H1 (cell line): ENCODE measurements around the gene ZNF337. TPM values are rescaled to one million over a fixed set of nuclear protein-coding genes. Genes with fewer than 3 reads are reported as not detected.

Source experiments
- CTCF ChIA-PET: fragments of 300-600 bp; sonication (Branson Sonifier 250); formaldehyde crosslinking; loops from one replicate; lab custom pipeline; 2021; ENCODE audit not compliant: partially characterized antibody; lab: Charles Lee
- POLR2A ChIA-PET: fragments of 300-600 bp; sonication (Branson Sonifier 250); formaldehyde crosslinking; loops from one replicate; lab custom pipeline; 2021; ENCODE audit warnings: inconsistent platforms; ENCODE audit not compliant: partially characterized antibody; lab: Charles Lee
- DNase-seq, 2 experiments: peaks; one replicate each; pipeline versions ENCODE4 v3.0.0 to v3.0.0-alpha.2; 2010 to 2022; ENCODE audit warnings: low spot score in 2 of 2, low read depth in 1 of 2, mixed read lengths in 1 of 2
- FAIRE-seq: peaks from 2 replicates; lab custom pipeline; 2011; peaks lifted over from hg19 to GRCh38; lab: Jason Lieb, UNC
- H2AFZ ChIP-seq: 2 replicates; pipeline ENCODE4 v1.8.1; 2012; ENCODE audit warnings: low read length, inconsistent platforms
- H2AK5ac ChIP-seq: 2 replicates; pipeline ENCODE4 v1.6.1; 2013; ENCODE audit warnings: low read depth, low read length
- H2BK120ac ChIP-seq: replicated peaks from 2 replicates; pipeline ENCODE3; 2013; ENCODE audit warnings: low read depth, low read length, inconsistent platforms
- H2BK12ac ChIP-seq: 2 replicates; pipeline ENCODE4 v1.6.1; 2013; ENCODE audit warnings: low read depth, low read length
- H2BK15ac ChIP-seq: 2 replicates; pipeline ENCODE4 v1.6.1; 2013; ENCODE audit warnings: low read length
- H2BK20ac ChIP-seq: 2 replicates; pipeline ENCODE4 v1.6.1; 2013; ENCODE audit warnings: low read length
- H2BK5ac ChIP-seq: 2 replicates; pipeline ENCODE4 v1.6.1; 2013; ENCODE audit warnings: low read depth, low read length
- H3K14ac ChIP-seq: 2 replicates; pipeline ENCODE4 v1.6.1; 2013; ENCODE audit warnings: inconsistent platforms; ENCODE audit not compliant: insufficient read length
- H3K18ac ChIP-seq: 2 replicates; pipeline ENCODE4 v1.6.1; 2013; ENCODE audit warnings: low read length; ENCODE audit errors: extremely low read depth
- H3K23ac ChIP-seq: 2 replicates; pipeline ENCODE4 v1.6.1; 2013; ENCODE audit warnings: inconsistent platforms; ENCODE audit not compliant: insufficient read length
- H3K23me2 ChIP-seq: 2 replicates; pipeline ENCODE4 v1.6.1; 2013; ENCODE audit warnings: low read depth, low read length
- H3K27ac ChIP-seq: 2 replicates; pipeline ENCODE4 v1.6.1; 2011; ENCODE audit warnings: low read depth, low read length, inconsistent platforms
- H3K27me3 ChIP-seq, 4 experiments: replicated peaks in 1 of 4; 1 replicate in 1 of 4; 2 replicates in 3 of 4; pipeline versions ENCODE4 v1.6.1 to v1.8.1; 2011 to 2013; ENCODE audit warnings: low read length in 3 of 4, mild to moderate bottlenecking in 3 of 4, inconsistent platforms in 2 of 4, mixed read lengths in 2 of 4, moderate library complexity in 1 of 4; ENCODE audit not compliant: control insufficient read depth in 3 of 4, insufficient read depth in 3 of 4; ENCODE audit errors: extremely low read depth in 1 of 4
- H3K36me3 ChIP-seq, 4 experiments: 2 replicates each; pipeline versions ENCODE4 v1.6.1 to v1.8.1; 2011 to 2013; ENCODE audit warnings: mild to moderate bottlenecking in 4 of 4, low read length in 3 of 4, moderate library complexity in 2 of 4, control low read depth in 1 of 4, inconsistent platforms in 1 of 4; ENCODE audit not compliant: insufficient read depth in 4 of 4, control insufficient read depth in 2 of 4
- H3K4ac ChIP-seq: replicated peaks from 2 replicates; pipeline ENCODE3; 2013; ENCODE audit warnings: low read length, low read depth, mixed read lengths, inconsistent platforms; ENCODE audit not compliant: insufficient read length
- H3K4me1 ChIP-seq, 4 experiments: replicated peaks in 1 of 4; 1 replicate in 1 of 4; 2 replicates in 3 of 4; pipeline versions ENCODE4 v1.6.1 to v1.8.1; 2011 to 2013; ENCODE audit warnings: low read length in 3 of 4, inconsistent platforms in 2 of 4, mixed read lengths in 1 of 4; ENCODE audit not compliant: insufficient read depth in 4 of 4, control insufficient read depth in 3 of 4
- H3K4me2 ChIP-seq, 2 experiments: 2 replicates each; pipeline versions ENCODE4 v1.6.1 to v1.8.1; 2011 to 2013; ENCODE audit warnings: low read depth in 2 of 2, low read length in 2 of 2, control low read depth in 1 of 2, inconsistent platforms in 1 of 2, mild to moderate bottlenecking in 1 of 2; ENCODE audit not compliant: insufficient read depth in 1 of 2
- H3K4me3 ChIP-seq, 4 experiments: fragments of 200-600, 300-600 bp in 1 of 4; sonication (generic), shearing (Covaris generic), sonication (Bioruptor Twin) in 1 of 4; 2 replicates each; pipeline versions ENCODE4 v1.5.1 to v1.8.1; 2011 to 2016; ENCODE audit warnings: low read length in 4 of 4, low read depth in 3 of 4, control low read depth in 2 of 4, inconsistent platforms in 2 of 4, mild to moderate bottlenecking in 2 of 4, mixed read lengths in 1 of 4, moderate library complexity in 1 of 4; ENCODE audit not compliant: insufficient read depth in 2 of 4; ENCODE audit errors: extremely low read depth in 1 of 4
- H3K56ac ChIP-seq: replicated peaks from 2 replicates; pipeline ENCODE3; 2013; ENCODE audit warnings: low read depth, mild to moderate bottlenecking, mixed read lengths, low read length, inconsistent platforms; ENCODE audit not compliant: insufficient read length
- H3K79me1 ChIP-seq: 2 replicates; pipeline ENCODE4 v1.6.1; 2013; ENCODE audit warnings: low read depth, low read length, control low read depth
- H3K79me2 ChIP-seq, 2 experiments: 2 replicates each; pipeline versions ENCODE4 v1.6.1 to v1.8.1; 2012 to 2013; ENCODE audit warnings: low read length in 2 of 2, mild to moderate bottlenecking in 2 of 2, inconsistent platforms in 1 of 2; ENCODE audit not compliant: insufficient read depth in 2 of 2, control insufficient read depth in 1 of 2
- H3K9ac ChIP-seq, 4 experiments: replicated peaks in 1 of 4; 1 replicate in 1 of 4; 2 replicates in 3 of 4; pipeline versions ENCODE4 v1.6.1 to v1.8.1; 2011 to 2013; ENCODE audit warnings: low read depth in 3 of 4, low read length in 3 of 4, control low read depth in 2 of 4, mild to moderate bottlenecking in 2 of 4, moderate library complexity in 2 of 4, inconsistent platforms in 1 of 4; ENCODE audit errors: extremely low read depth in 1 of 4
- H3K9me3 ChIP-seq, 2 experiments: 2 replicates each; pipeline versions ENCODE4 v1.6.1 to v1.8.1; 2012 to 2013; ENCODE audit warnings: mild to moderate bottlenecking in 2 of 2, moderate library complexity in 2 of 2, control low read depth in 1 of 2, inconsistent platforms in 1 of 2, low read depth in 1 of 2, low read length in 1 of 2, mixed read lengths in 1 of 2; ENCODE audit not compliant: insufficient read depth in 2 of 2
- H4K20me1 ChIP-seq, 2 experiments: replicated peaks in 1 of 2; 2 replicates each; pipeline versions ENCODE3 to v1.8.1; 2011 to 2013; ENCODE audit warnings: inconsistent platforms in 2 of 2, low read length in 2 of 2, mild to moderate bottlenecking in 1 of 2; ENCODE audit not compliant: insufficient read depth in 2 of 2, control insufficient read depth in 1 of 2
- H4K5ac ChIP-seq: 2 replicates; pipeline ENCODE4 v1.6.1; 2013; ENCODE audit warnings: low read length, low read depth, mixed read lengths, inconsistent platforms; ENCODE audit not compliant: insufficient read length
- H4K8ac ChIP-seq: 2 replicates; pipeline ENCODE4 v1.8.0; 2013; ENCODE audit warnings: mild to moderate bottlenecking, moderate library complexity, low read length, inconsistent platforms; ENCODE audit not compliant: insufficient read depth; ENCODE audit errors: extremely low read depth
- H4K91ac ChIP-seq: replicated peaks from 2 replicates; pipeline ENCODE3; 2013; ENCODE audit warnings: low read length, mixed read lengths, inconsistent platforms; ENCODE audit not compliant: insufficient read length
- BCL11A ChIP-seq, 2 experiments: IDR thresholded peaks; one replicate each; pipeline ENCODE4 v1.6.1; 2011; ENCODE audit warnings: low read depth in 2 of 2, low read length in 2 of 2, mild to moderate bottlenecking in 2 of 2
- CEBPB ChIP-seq: IDR thresholded peaks from 2 replicates; pipeline ENCODE4 v1.6.1; 2012; ENCODE audit warnings: low read depth, low read length
- CHD2 ChIP-seq: IDR thresholded peaks from 2 replicates; pipeline ENCODE4 v1.6.1; 2012; ENCODE audit warnings: low read length, improper control_type of control experiment
- EP300 ChIP-seq, 2 experiments: IDR thresholded peaks; 1 replicate in 1 of 2; 2 replicates in 1 of 2; pipeline ENCODE4 v1.6.1; 2011 to 2012; ENCODE audit warnings: low read depth in 2 of 2, low read length in 2 of 2, mild to moderate bottlenecking in 2 of 2, borderline replicate concordance in 1 of 2, inconsistent platforms in 1 of 2, moderate library complexity in 1 of 2
- EZH2 ChIP-seq: fragments of 200-600 bp; sonication (generic); IDR thresholded peaks from 2 replicates; pipeline ENCODE4 v1.7.1; 2012; ENCODE audit warnings: low read depth, mild to moderate bottlenecking, moderate library complexity, low read length, inconsistent platforms; ENCODE audit not compliant: severe bottlenecking
- NRF1 ChIP-seq: IDR thresholded peaks from 2 replicates; pipeline ENCODE4 v1.6.1; 2011; ENCODE audit warnings: mild to moderate bottlenecking, low read depth, low read length, improper control_type of control experiment
- RBBP5 ChIP-seq: IDR thresholded peaks from 2 replicates; pipeline ENCODE4 v1.7.1; 2012; ENCODE audit warnings: low read depth, mild to moderate bottlenecking, inconsistent platforms, low read length, moderate library complexity, borderline replicate concordance
- RFX5 ChIP-seq: IDR thresholded peaks from 2 replicates; pipeline ENCODE4 v1.6.1; 2011; ENCODE audit warnings: low read depth, low read length, improper control_type of control experiment, borderline replicate concordance
- RXRA ChIP-seq: IDR thresholded peaks from 2 replicates; pipeline ENCODE4 v1.6.1; 2011; ENCODE audit warnings: low read depth, mild to moderate bottlenecking, low read length, moderate library complexity; ENCODE audit not compliant: insufficient read depth
- SIX5 ChIP-seq: IDR thresholded peaks from 2 replicates; pipeline ENCODE4 v1.6.1; 2011; ENCODE audit warnings: mild to moderate bottlenecking, low read depth, low read length
- ZNF274 ChIP-seq: IDR thresholded peaks from 2 replicates; pipeline ENCODE4 v1.7.0; 2012; ENCODE audit warnings: low read length, borderline replicate concordance; ENCODE audit errors: extremely low read depth
- WGBS, 2 experiments: shearing (Covaris generic) in 1 of 2; methylation state at CpG; one replicate each; pipeline versions ENCODE4 v1.1.6 to v1.1.7; 2013 to 2015; ENCODE audit warnings: low lambda C conversion rate in 2 of 2, mixed read lengths in 2 of 2, inconsistent platforms in 1 of 2, low coverage in 1 of 2, missing lambda C conversion rate in 1 of 2; ENCODE audit not compliant: insufficient replicate concordance in 2 of 2, insufficient coverage in 1 of 2, insufficient read length in 1 of 2; ENCODE audit errors: extremely low coverage in 1 of 2, missing lambda C conversion rate in 1 of 2; 5-methylcytosine and 5-hydroxymethylcytosine counted together
- polyA plus RNA-seq, 7 experiments: library from polyadenylated mRNA; depleted of rRNA in 3 of 7; stranded (reverse) in 5 of 7; unstranded in 2 of 7; fragments of >200 nt in 5 of 7; fragments of 200-250 nt in 2 of 7; gene quantifications; 1 replicate in 5 of 7; 2 replicates in 1 of 7; 4 replicates in 1 of 7; pipeline versions ENCODE4 v1.2.1 to v1.2.3, GENCODE V29; 2011 to 2013; ENCODE audit warnings: missing spikeins in 2 of 7, mixed read lengths in 2 of 7
- total RNA-seq: library from RNA; stranded (reverse); fragmentation: NEBNext Ultra II Directional; extraction: Animal tissue kit (Norgen Biotek cat#: 25700); gene quantifications from 2 replicates; pipeline ENCODE4 v1.2.1, GENCODE V29; 2021
- TF ChIP-seq, protein P1 (sequence below): IDR thresholded peaks from 2 replicates; pipeline ENCODE4 v1.6.1; 2011; ENCODE audit warnings: low read length, improper control_type of control experiment

Gene ZNF337
- total and polyA plus RNA-seq, 2 of the 8 experiments (the other 6 are each of a cell fraction or from before 2014, with no cell fraction given), result 2.8 to 6.6 TPM

DNA sequence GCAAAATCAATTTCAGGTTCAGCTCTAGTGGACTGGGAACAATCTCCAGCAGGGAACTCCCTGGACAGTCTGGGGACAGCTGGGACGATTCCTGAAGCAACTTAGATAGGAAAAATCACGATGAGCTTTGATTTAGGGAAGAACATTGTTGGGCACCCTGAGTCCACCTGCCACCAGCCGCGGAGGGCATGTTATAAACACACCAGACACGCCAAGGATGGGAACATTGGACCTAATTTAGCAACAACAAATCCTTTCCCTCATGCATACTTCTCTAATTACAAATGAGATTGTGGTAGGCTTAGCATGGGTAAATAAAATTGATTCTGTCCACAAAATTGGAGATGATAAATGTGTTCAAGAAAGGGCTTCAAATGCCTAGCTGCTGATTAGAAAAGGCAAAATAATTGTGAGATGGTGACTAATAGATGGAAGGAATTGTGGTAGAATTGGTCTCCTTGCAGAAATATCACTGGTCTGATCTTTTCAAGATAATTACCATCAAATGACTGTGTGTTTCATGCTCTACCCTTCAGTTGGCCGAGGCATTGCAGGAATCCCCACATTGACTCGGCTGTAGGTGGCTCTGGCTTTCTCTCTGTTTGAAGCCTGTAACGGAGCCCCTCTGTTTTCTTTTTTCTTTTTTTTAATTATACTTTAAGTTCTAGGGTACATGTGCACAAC lies 66.7 kb downstream of the ZNF337 start:
- Histone ChIP-seq H4K5ac (no peak overlapping the region), H2BK20ac (no peak overlapping the region), H3K36me3 (peaks cover 0 to under 1% (median 0%) of the 10 kb centered on the region in 4 experiments; a peak in 1 of 8 replicates), H2BK15ac (no peak overlapping the region), H4K91ac (no peak overlapping the region), H3K56ac (no peak overlapping the region), H3K27me3 (no peaks in the 10 kb centered on the region), H3K79me2 (peaks cover 0 to 2% of the 10 kb centered on the region in 2 experiments; a peak in 1 of 4 replicates), H3K9ac (no peak overlapping the region), H3K4me2 (no peak overlapping the region), H2BK12ac (no peak overlapping the region), H4K20me1 (no peaks in the 10 kb centered on the region), H3K4me3 (no peak overlapping the region), H3K14ac (no peak overlapping the region), H3K23me2 (no peaks in the 10 kb centered on the region), H3K23ac (no peak overlapping the region), H3K18ac (no peak overlapping the region), H2BK120ac (no peak overlapping the region), H3K79me1 (no peaks in the 10 kb centered on the region; the same call in 1 of the 2 replicates), H3K27ac (no peak overlapping the region), H3K9me3 (no peaks in the 10 kb centered on the region), H3K4me1 (peaks cover 0 to 2% (median 0%) of the 10 kb centered on the region in 4 experiments; a peak in 1 of 7 replicates), H2AFZ (no peak overlapping the region), H2BK5ac (no peak overlapping the region), H2AK5ac (no peak overlapping the region), H4K8ac (no peak overlapping the region), H3K4ac (no peak overlapping the region)
- no peak for DNase-seq
- POLR2A ChIA-PET, result interaction anchor here (1.4 kb wide), 1 partner anchor 45 kb away, joined by 7 read pairs; the partner anchor contains the start of gene NINL
- CTCF ChIA-PET, result no interaction called here
- no peak for FAIRE-seq
- 83% methylated on average over 8 of the region's 8 CpGs; no CpG with 5 or more reads in 1 of the 2 experiments for WGBS, 2 experiments
- TF ChIP-seq, protein P1, sequence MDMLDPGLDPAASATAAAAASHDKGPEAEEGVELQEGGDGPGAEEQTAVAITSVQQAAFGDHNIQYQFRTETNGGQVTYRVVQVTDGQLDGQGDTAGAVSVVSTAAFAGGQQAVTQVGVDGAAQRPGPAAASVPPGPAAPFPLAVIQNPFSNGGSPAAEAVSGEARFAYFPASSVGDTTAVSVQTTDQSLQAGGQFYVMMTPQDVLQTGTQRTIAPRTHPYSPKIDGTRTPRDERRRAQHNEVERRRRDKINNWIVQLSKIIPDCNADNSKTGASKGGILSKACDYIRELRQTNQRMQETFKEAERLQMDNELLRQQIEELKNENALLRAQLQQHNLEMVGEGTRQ, result no peak
- TF ChIP-seq NRF1 (no peak), SIX5 (no peak), BCL11A (IDR thresholded peaks at IDR 0.05; ENCODE audit: low read depth in 2 of 2, low read length in 2 of 2) (no peak), EP300 (IDR thresholded peaks at IDR 0.05; ENCODE audit: borderline replicate concordance in 1 of 2, low read depth in 2 of 2, low read length in 2 of 2) (no peak), RXRA (no peak), RFX5 (no peak), CEBPB (no peak), ZNF274 (no peak), RBBP5 (no peak), CHD2 (no peak), EZH2 (no peak)
